IMR-90 (cell line): ENCODE measurements around the gene FLVCR1. TPM values are rescaled to one million over a fixed set of nuclear protein-coding genes. Genes with fewer than 3 reads are reported as not detected.

Experiments
- ATAC-seq: fragments of 200-7000 bp; cut with Tn5 transposase; 2 replicates; pipeline ENCODE4 v1.9.1; 2020; ENCODE audit warnings: low read depth, mild to moderate bottlenecking, moderate library complexity
- BruUV-seq: library from RNA; stranded (reverse); fragments of 400-500 nt; replicated peaks from 2 replicates; lab custom pipeline; 2021; lab: Mats Ljungman, UMichigan
- CTCF ChIA-PET: fragments of 300-600 bp; formaldehyde crosslinking; extraction: SDS; loops from one replicate; lab custom pipeline; 2021; ENCODE audit warnings: antibody characterized with exemption; lab: Yijun Ruan, JAX
- POLR2A ChIA-PET: fragments of 300-600 bp; sonication (Branson Sonifier 250); formaldehyde crosslinking; loops from one replicate; lab custom pipeline; 2022; ENCODE audit warnings: antibody characterized with exemption; ENCODE audit not compliant: unreplicated experiment; lab: Charles Lee
- DNase-seq: peaks from one replicate; pipeline ENCODE4 v3.0.0; 2013
- H2AFZ ChIP-seq: replicated peaks from 2 replicates; pipeline ENCODE3; 2013; ENCODE audit warnings: low read length, mild to moderate bottlenecking; ENCODE audit not compliant: poor library complexity
- H2AK5ac ChIP-seq: 2 replicates; pipeline ENCODE4 v1.6.1; 2013; ENCODE audit warnings: low read depth, low read length, inconsistent platforms
- H2AK9ac ChIP-seq: replicated peaks from 2 replicates; pipeline ENCODE3; 2013; ENCODE audit warnings: mild to moderate bottlenecking, low read depth, low read length, moderate library complexity; ENCODE audit not compliant: poor library complexity
- H2BK120ac ChIP-seq: 2 replicates; pipeline ENCODE4 v1.6.1; 2013; ENCODE audit warnings: low read depth, low read length, inconsistent platforms
- H2BK15ac ChIP-seq: 3 replicates; pipeline ENCODE4 v1.6.1; 2013; ENCODE audit warnings: low read depth, low read length, inconsistent platforms
- H2BK20ac ChIP-seq: 2 replicates; pipeline ENCODE4 v1.6.1; 2013; ENCODE audit warnings: low read depth, mild to moderate bottlenecking, inconsistent platforms, low read length, moderate library complexity
- H2BK5ac ChIP-seq: 2 replicates; pipeline ENCODE4 v1.6.1; 2013; ENCODE audit warnings: mild to moderate bottlenecking, low read depth, low read length, inconsistent platforms; ENCODE audit not compliant: poor library complexity, severe bottlenecking
- H3K14ac ChIP-seq: replicated peaks from 2 replicates; pipeline ENCODE4 v1.6.1; 2013; ENCODE audit warnings: low read depth, low read length, inconsistent platforms
- H3K18ac ChIP-seq: 2 replicates; pipeline ENCODE4 v1.6.1; 2013; ENCODE audit warnings: low read depth, low read length, control low read depth
- H3K23ac ChIP-seq: 2 replicates; pipeline ENCODE4 v1.6.1; 2013; ENCODE audit warnings: low read depth, low read length, inconsistent platforms
- H3K27ac ChIP-seq: 2 replicates; pipeline ENCODE4 v1.5.1; 2013; ENCODE audit warnings: mild to moderate bottlenecking, control low read depth, low read length; ENCODE audit not compliant: insufficient read depth
- H3K27me3 ChIP-seq: 2 replicates; pipeline ENCODE4 v1.6.1; 2013; ENCODE audit warnings: low read length; ENCODE audit not compliant: control insufficient read depth, insufficient read depth
- H3K36me3 ChIP-seq: 2 replicates; pipeline ENCODE4 v1.6.1; 2013; ENCODE audit warnings: low read length, mixed read lengths; ENCODE audit not compliant: control insufficient read depth, insufficient read depth
- H3K4ac ChIP-seq: 2 replicates; pipeline ENCODE4 v1.6.1; 2013; ENCODE audit warnings: low read depth, low read length, inconsistent platforms
- H3K4me1 ChIP-seq: 2 replicates; pipeline ENCODE4 v1.6.1; 2013; ENCODE audit warnings: low read length, mixed read lengths; ENCODE audit not compliant: control insufficient read depth, insufficient read depth
- H3K4me2 ChIP-seq: 2 replicates; pipeline ENCODE4 v1.6.1; 2013; ENCODE audit warnings: low read depth, mild to moderate bottlenecking, control low read depth, low read length, moderate library complexity
- H3K4me3 ChIP-seq: 2 replicates; pipeline ENCODE4 v1.5.1; 2013; ENCODE audit warnings: low read depth, mild to moderate bottlenecking, control low read depth, low read length, moderate library complexity; ENCODE audit not compliant: insufficient read depth
- H3K56ac ChIP-seq: 2 replicates; pipeline ENCODE4 v1.6.1; 2013; ENCODE audit warnings: low read length, inconsistent platforms; ENCODE audit not compliant: insufficient read depth; ENCODE audit errors: extremely low read depth
- H3K79me1 ChIP-seq, 2 experiments: 2 replicates each; pipeline ENCODE4 v1.6.1; 2013; ENCODE audit warnings: low read length in 2 of 2, inconsistent platforms in 1 of 2, low read depth in 1 of 2
- H3K9ac ChIP-seq: 2 replicates; pipeline ENCODE4 v1.6.1; 2013; ENCODE audit warnings: low read depth, low read length, control low read depth
- H3K9me1 ChIP-seq: 2 replicates; pipeline ENCODE4 v1.6.1; 2013; ENCODE audit warnings: low read length, inconsistent platforms; ENCODE audit not compliant: insufficient read depth
- H3K9me3 ChIP-seq: 2 replicates; pipeline ENCODE4 v1.6.1; 2013; ENCODE audit warnings: low read length; ENCODE audit not compliant: control insufficient read depth, insufficient read depth
- H4K20me1 ChIP-seq: 2 replicates; pipeline ENCODE4 v1.6.1; 2013; ENCODE audit warnings: low read length, inconsistent platforms; ENCODE audit not compliant: insufficient read depth
- H4K5ac ChIP-seq: 2 replicates; pipeline ENCODE4 v1.6.1; 2013; ENCODE audit warnings: mild to moderate bottlenecking, low read depth, low read length, control low read depth
- H4K8ac ChIP-seq, 2 experiments: 2 replicates each; pipeline ENCODE4 v1.6.1; 2013; ENCODE audit warnings: low read depth in 2 of 2, low read length in 2 of 2, control low read depth in 1 of 2, inconsistent platforms in 1 of 2
- H4K91ac ChIP-seq: 2 replicates; pipeline ENCODE4 v1.6.1; 2013; ENCODE audit warnings: low read depth, low read length, inconsistent platforms; ENCODE audit not compliant: insufficient read depth
- BHLHE40 ChIP-seq: fragments of 150-350 bp; IDR thresholded peaks from 2 replicates; pipeline ENCODE4 v1.6.1; 2016; ENCODE audit warnings: mild to moderate bottlenecking, low read depth, low read length
- CEBPB ChIP-seq: IDR thresholded peaks from 2 replicates; pipeline ENCODE4 v1.6.1; 2012; ENCODE audit warnings: low read depth, low read length, improper control_type of control experiment
- CHD1 ChIP-seq: IDR thresholded peaks from 2 replicates; pipeline ENCODE4 v1.6.1; 2012; ENCODE audit warnings: low read depth, low read length, improper control_type of control experiment
- FOS ChIP-seq: fragments of 150-350 bp; IDR thresholded peaks from 2 replicates; pipeline ENCODE4 v1.6.1; 2016; ENCODE audit warnings: low read depth, low read length
- MAZ ChIP-seq: IDR thresholded peaks from 2 replicates; pipeline ENCODE4 v1.6.1; 2012; ENCODE audit warnings: low read depth, mild to moderate bottlenecking, low read length, improper control_type of control experiment, moderate library complexity, borderline replicate concordance
- MXI1 ChIP-seq: IDR thresholded peaks from 2 replicates; pipeline ENCODE4 v1.6.1; 2012; ENCODE audit warnings: low read depth, mild to moderate bottlenecking, low read length, moderate library complexity, borderline replicate concordance
- RAD21 ChIP-seq: IDR thresholded peaks from 2 replicates; pipeline ENCODE4 v1.6.1; 2012; ENCODE audit warnings: low read length, improper control_type of control experiment
- RCOR1 ChIP-seq: IDR thresholded peaks from 2 replicates; pipeline ENCODE4 v1.6.1; 2012; ENCODE audit warnings: mild to moderate bottlenecking, low read length, improper control_type of control experiment; ENCODE audit not compliant: insufficient replicate concordance
- SMC3 ChIP-seq: fragments of 150-350 bp; IDR thresholded peaks from 2 replicates; pipeline ENCODE4 v1.6.1; 2016; ENCODE audit warnings: low read depth, mild to moderate bottlenecking, antibody characterized with exemption, low read length, moderate library complexity
- WGBS, 2 experiments: methylation state at CpG; one replicate each; pipeline versions ENCODE4 v1.1.5 to v1.1.7; 2013; ENCODE audit warnings: missing lambda C conversion rate in 2 of 2; ENCODE audit not compliant: insufficient read length in 1 of 2; ENCODE audit errors: extremely low coverage in 2 of 2; 5-methylcytosine and 5-hydroxymethylcytosine counted together
- dilution Hi-C: fragments of 300-500 bp; cut with HindIII; formaldehyde crosslinking; loops from one replicate; pipeline ENCODE4 v1.14.3; 2018; ENCODE audit warnings: low sequenced_read_pairs; ENCODE audit not compliant: unreplicated experiment
- in situ Hi-C: fragments of 300-500 bp; cut with MboI; formaldehyde crosslinking; loops from 3 replicates; pipeline ENCODE4 v1.14.3; 2019; ENCODE audit warnings: low sequenced_read_pairs, inconsistent platforms, mixed read lengths
- intact Hi-C: fragments of 100-400 bp; cut with micrococcal nuclease; formaldehyde crosslinking; loops from 2 replicates; pipeline ENCODE4 v1.10.0; 2022
- polyA plus RNA-seq, 3 experiments: library from polyadenylated mRNA; depleted of rRNA; stranded (reverse); fragments of >200 nt; gene quantifications; 2 replicates each; pipeline ENCODE4 v1.2.3, GENCODE V29; 2012; ENCODE audit warnings: low replicate concordance in 1 of 3
- total RNA-seq: library from RNA; depleted of rRNA; stranded (reverse); fragments of >200 nt; gene quantifications from 2 replicates; pipeline ENCODE4 v1.2.3, GENCODE V29; 2012

FLVCR1 gene
- total and polyA plus RNA-seq, 2 of the 4 experiments (the other 2 are of a cell fraction), result 2.4 to 3.9 TPM

DNA sequence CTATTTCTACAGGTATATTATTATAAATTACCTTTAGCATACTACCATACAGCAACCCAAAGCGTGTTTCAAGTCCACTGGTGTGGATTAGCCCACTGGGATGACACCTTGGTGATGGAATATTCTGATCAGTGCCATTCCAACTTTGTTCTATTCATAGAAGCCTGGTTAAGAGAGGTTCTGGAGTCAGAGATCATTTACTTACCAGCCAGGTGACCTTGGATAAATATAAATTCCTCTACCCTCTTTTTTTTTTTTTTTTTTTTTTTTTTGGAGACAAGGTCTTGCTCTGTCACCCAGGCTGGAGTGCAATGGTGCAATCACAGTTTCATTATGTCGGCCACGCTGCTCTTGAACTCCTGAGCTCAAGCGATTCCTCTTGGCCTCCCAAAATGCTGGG, 10.5 kb upstream of the FLVCR1 start, which contains the start of gene SPATA45:
Gene SPATA45, minus strand, starts transcription at position 101 of the 400 bp plus-strand sequence. CDS start 11,500 bp downstream, outside the sequence.
- Histone ChIP-seq H2BK15ac (no peak within 1 kb of the TSS), H3K18ac (no peak within 1 kb of the TSS), H4K20me1 (no peaks in the 10 kb centered on the region), H4K8ac (no peak within 1 kb of the TSS), H3K9me1 (no peaks in the 10 kb centered on the region), H2AFZ (no peak within 1 kb of the TSS), H3K56ac (no peak within 1 kb of the TSS), H3K4me2 (no peak within 1 kb of the TSS), H2BK20ac (no peak within 1 kb of the TSS), H4K5ac (no peak within 1 kb of the TSS), H3K27me3 (no peaks in the 10 kb centered on the region), H4K91ac (no peak within 1 kb of the TSS), H2AK9ac (no peak within 1 kb of the TSS), H3K14ac (no peak within 1 kb of the TSS), H3K4me3 (no peak within 1 kb of the TSS), H3K9ac (no peak within 1 kb of the TSS), H3K36me3 (no peaks in the 10 kb centered on the region), H3K27ac (no peak within 1 kb of the TSS), H2BK120ac (no peak within 1 kb of the TSS), H2BK5ac (no peak within 1 kb of the TSS), H3K79me1 (no peaks in the 10 kb centered on the region), H3K4me1 (no peaks in the 10 kb centered on the region), H3K9me3 (peaks cover 4% of the 10 kb centered on the region), H3K4ac (no peak within 1 kb of the TSS), H2AK5ac (no peak within 1 kb of the TSS), H3K23ac (no peak within 1 kb of the TSS)
- dilution Hi-C loops (no loop called here), in situ Hi-C loops (no loop called here), intact Hi-C loops (no loop called here)
- DNase-seq (no peak), ATAC-seq (no peak)
- BruUV-seq, result no TSS peak
- TF ChIP-seq CEBPB (no peak), BHLHE40 (no peak), MXI1 (no peak), RAD21 (no peak), CHD1 (no peak), MAZ (no peak), RCOR1 (no peak), SMC3 (no peak), FOS (no peak)
- ChIA-PET POLR2A (no interaction called here), CTCF (interaction anchor here (0.6 kb wide), 1 partner anchor 24 kb away, joined by 4 read pairs; no protein-coding TSS in a partner anchor)
- WGBS, 2 experiments, result no CpG with 5 or more reads among the region's 4 CpGs
